ENCODE data around the gene MAP2K2.

Gene MAP2K2

DNA sequence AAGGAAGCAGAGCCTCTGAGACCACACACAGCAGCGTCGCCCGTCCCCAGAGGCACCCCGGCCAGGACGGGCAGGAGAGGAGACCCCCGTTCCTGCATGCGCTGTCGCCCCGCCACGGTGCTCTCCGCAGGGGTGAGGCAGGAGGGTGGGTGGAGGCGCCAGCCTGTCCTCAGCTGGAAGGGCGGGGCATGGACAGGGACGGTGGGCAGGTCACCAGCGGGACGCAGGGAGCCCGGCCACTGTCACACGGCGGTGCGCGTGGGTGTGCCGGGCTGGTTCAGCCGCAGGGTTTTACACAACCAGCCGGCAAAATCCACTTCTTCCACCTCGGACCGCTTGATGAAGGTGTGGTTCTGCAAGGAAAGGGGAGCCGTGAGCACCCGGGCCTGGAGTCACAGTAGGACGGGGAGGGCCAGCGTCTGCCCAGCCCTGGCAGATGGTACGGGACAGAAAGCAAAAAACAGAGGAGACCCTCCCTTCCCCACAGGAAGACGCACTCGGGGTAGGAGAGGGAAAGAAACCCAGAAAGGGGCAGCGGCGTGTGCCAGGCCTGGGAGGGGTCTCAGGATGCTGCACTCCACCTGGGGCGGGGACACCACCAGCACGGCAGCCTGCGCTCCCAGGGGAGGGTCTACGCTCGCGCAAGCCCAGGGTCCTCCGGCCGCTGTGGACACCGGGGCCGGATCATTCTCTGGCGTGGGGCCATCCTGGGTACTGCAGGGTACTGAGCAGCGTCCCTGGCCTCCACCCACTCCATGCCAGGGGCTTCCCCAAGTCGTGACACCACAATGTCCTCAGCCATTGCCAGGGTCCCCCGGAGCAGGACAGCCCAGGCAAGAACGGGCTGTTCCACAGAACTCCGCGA is 33.3 kb downstream of the MAP2K2 start:
- TF ChIP-seq, protein P1, sequence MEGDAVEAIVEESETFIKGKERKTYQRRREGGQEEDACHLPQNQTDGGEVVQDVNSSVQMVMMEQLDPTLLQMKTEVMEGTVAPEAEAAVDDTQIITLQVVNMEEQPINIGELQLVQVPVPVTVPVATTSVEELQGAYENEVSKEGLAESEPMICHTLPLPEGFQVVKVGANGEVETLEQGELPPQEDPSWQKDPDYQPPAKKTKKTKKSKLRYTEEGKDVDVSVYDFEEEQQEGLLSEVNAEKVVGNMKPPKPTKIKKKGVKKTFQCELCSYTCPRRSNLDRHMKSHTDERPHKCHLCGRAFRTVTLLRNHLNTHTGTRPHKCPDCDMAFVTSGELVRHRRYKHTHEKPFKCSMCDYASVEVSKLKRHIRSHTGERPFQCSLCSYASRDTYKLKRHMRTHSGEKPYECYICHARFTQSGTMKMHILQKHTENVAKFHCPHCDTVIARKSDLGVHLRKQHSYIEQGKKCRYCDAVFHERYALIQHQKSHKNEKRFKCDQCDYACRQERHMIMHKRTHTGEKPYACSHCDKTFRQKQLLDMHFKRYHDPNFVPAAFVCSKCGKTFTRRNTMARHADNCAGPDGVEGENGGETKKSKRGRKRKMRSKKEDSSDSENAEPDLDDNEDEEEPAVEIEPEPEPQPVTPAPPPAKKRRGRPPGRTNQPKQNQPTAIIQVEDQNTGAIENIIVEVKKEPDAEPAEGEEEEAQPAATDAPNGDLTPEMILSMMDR (IDR thresholded peaks at IDR 0.05; ENCODE audit: low read depth, low read length, missing control alignments): no peak
- H3K4me3 ChIP-seq (replicated peaks; ENCODE audit: low read depth, low read length): no peak overlapping the region

DNA sequence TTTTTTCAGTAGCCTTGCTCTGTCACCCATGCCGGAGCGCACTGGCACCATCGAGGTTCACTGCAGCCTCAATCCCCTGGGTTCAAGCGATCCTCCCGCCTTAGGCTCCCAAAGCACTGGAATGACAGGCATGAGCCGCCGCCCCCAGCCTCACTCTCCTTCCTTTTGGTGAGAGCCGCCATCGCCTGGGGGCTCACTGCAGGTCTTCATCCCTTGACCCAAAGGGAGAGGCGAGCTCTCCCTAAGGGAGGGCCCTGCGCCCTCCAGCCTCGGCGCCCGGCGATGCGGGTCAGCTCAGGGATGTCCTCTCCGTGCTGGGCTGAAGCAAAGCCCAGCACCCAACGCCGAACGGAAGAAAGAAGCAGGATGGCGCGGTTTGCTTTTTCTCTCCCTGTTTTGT is 34.0 kb downstream of the MAP2K2 start:
- no peak overlapping the region for H3K4me3 ChIP-seq (replicated peaks; ENCODE audit: low read depth, low read length)
- TF ChIP-seq, protein P1 (IDR thresholded peaks at IDR 0.05; ENCODE audit: low read depth, low read length, missing control alignments): no peak
- DNase-seq (ENCODE audit: extremely low read depth, low read depth): no peak

More for the DNA sequence above, 33.3 kb downstream of the MAP2K2 start:
- no peak for DNase-seq (ENCODE audit: extremely low read depth, low read depth)

DNA sequence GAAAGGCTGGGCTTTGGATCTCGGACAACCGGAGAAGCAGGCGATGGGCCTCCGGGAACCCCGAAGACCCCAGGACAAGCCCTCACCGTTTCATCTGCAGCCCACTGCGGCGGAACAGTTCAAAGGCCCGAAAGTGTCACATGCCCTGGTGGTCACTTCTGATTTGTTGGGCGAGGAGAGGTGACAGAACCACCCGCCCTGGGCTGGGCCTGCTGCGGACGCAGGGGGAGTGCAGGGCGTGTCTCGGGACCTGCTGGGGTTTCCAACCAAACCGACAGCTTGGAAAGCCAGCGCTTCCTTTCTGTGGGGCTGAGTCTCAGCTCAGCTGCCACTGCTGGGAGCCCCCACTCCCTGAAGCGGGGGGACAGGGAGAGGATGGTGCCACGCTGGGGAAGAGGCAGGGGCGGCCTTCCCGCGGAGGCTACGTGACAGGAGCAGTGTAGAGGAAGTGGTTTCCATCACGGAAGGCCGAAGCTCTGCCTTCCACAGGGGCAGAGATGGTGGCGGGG is 34.5 kb downstream of the MAP2K2 start:
- TF ChIP-seq, protein P1 (IDR thresholded peaks at IDR 0.05; ENCODE audit: low read depth, low read length, missing control alignments): no peak
- H3K4me3 ChIP-seq (replicated peaks; ENCODE audit: low read depth, low read length): no peak overlapping the region
- DNase-seq (ENCODE audit: extremely low read depth, low read depth): no peak

DNA sequence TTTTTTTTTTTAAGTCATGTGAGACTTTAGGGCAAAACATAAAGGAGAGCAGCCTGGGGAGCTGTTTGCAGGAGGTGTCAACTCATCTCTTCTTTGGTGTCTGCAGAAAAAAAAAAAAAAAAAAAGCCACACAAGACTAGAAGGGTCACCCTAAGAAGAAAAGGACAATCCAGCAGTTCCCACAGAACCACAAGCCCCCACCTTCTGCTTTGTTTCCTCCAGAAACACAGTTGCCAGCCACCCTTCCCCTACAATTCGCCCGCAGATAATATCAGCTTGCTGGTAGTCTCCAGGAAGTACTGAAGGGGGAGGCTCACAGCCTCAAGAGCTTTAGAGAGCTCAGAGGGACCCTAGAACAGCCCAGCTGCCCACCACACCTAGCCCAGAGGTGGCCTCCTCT is 34.9 kb downstream of the MAP2K2 start:
- TF ChIP-seq, protein P1 (IDR thresholded peaks at IDR 0.05; ENCODE audit: low read depth, low read length, missing control alignments): no peak
- no peak for DNase-seq (ENCODE audit: extremely low read depth, low read depth)
- no peak overlapping the region for H3K4me3 ChIP-seq (replicated peaks; ENCODE audit: low read depth, low read length)

DNA sequence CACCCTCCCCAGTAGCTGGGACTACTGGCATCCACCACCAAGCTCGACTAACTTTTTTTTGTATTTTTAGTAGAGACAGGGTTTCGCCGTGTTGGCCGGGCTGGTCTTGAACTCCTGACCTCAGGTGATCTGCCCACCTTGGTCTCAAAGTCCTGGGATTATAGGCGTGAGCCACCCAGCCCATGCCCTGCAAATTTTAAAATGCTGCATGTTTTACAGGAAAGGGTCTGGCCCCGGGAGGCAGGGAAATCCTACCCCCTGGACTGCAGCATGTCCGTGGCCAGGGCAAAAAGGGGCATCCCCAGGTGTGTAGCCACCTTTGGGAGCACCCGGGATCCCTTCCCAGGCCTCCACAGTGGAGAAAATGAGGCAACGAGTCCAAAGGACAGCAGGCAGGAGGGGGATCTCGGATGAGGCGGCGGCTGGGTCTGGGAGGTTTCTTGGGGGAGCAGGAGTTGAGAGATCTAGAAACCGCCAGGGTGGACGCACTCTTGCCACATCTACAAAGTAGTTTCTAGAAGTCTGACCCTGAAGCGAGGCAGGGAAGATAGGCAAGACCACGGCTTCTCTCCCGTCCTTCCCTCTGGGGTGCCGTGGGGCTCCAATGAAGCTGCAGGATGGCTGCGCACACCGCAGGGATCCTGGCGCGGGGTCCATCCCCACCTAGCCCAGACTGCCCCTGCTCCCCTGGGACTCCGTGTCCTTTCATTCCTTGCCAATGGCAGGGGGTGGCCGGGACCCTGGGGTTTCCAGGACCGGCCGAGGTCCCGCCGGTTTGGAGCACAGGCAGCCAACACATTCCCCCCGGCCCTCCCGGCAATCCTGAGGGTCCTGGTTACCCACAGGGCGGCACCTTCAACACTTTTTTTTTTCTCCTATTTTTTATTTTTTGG is 35.9 kb downstream of the MAP2K2 start:
- DNase-seq (ENCODE audit: extremely low read depth, low read depth): no peak
- H3K4me3 ChIP-seq (replicated peaks; ENCODE audit: low read depth, low read length): no peak overlapping the region
- TF ChIP-seq, protein P1 (IDR thresholded peaks at IDR 0.05; ENCODE audit: low read depth, low read length, missing control alignments): no peak

DNA sequence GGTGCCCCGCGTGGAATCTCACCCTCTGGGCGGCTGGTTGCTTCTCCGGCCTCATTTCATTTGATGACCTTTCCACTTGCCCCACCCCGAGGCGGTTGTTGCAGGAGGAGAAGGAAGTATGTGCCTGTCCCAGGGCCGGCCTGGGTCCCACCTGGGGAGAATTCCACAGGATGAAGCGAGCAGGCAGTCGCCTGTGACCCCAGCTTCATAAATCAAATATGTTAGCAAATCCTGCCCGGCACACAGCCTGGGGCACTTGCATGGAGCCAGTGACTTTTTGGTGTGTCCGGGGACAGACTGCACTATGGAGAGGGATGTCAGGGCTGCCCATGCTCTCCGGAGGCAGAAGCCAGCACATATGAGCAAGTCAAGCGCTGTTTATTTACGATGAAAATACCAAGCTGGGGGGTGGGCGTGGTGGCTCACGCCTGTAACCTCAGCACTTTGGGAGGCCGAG is 37.5 kb downstream of the MAP2K2 start:
- TF ChIP-seq, protein P1 (IDR thresholded peaks at IDR 0.05; ENCODE audit: low read depth, low read length, missing control alignments): no peak
- DNase-seq (ENCODE audit: extremely low read depth, low read depth): no peak

More for the DNA sequence above, 37.5 kb downstream of the MAP2K2 start:
- no peak overlapping the region for H3K4me3 ChIP-seq (replicated peaks; ENCODE audit: low read depth, low read length)

Data from HFF-Myc (cell line).